HepG2 (cell line): ENCODE results near the gene PTPN2.

Experiments
- MYNN ChIP-seq: sonication (generic); formaldehyde crosslinking; IDR thresholded peaks from 2 replicates; pipeline ENCODE4 v1.4.0; 2020; ENCODE audit warnings: mild to moderate bottlenecking, low read depth, missing genetic modification reagents
- NFIC ChIP-seq: IDR thresholded peaks from 2 replicates; pipeline ENCODE4 v1.6.1; 2012; ENCODE audit warnings: mild to moderate bottlenecking, low read length, inconsistent platforms
- ZNF274 ChIP-seq: sonication (generic); formaldehyde crosslinking; IDR thresholded peaks from 2 replicates; pipeline ENCODE4 v1.5.1; 2020; ENCODE audit warnings: mild to moderate bottlenecking, missing genetic modification reagents
- TF ChIP-seq, protein P1 (sequence below): IDR thresholded peaks from 2 replicates; pipeline ENCODE4 v1.6.1; 2018; ENCODE audit warnings: missing genetic modification reagents

DNA sequence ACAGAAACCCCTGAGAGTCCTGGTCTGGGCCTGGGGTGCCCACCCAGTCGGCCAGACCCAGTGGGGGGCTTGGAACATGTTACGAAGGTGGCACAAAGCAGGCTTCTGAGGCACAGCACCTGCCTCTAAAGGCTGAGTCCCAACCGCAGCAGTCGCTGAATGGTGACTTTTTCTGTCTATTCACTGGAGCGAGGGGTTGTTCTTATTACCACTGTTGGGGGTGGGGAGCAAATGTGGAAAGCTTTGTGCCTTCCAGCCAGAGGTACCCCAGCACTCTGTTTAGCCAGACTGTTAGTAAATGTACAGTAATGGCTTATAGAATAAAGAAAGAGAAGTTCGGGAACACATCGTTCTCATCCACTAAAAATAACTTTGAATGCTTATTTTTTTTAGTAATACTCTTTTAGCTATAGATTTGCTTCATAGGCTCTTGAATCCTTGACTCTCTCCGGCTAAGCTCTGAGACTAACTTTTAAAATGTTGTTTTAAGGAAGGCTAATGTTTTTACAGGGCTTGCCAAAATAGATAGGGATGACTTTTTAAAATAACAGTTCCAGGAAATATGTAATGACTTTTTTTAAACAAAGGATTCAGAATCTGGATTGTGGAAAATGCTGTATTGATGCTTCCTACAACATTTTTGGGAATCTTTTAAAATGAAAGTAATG, 23.4 kb upstream of the PTPN2 start:
- TF ChIP-seq MYNN (CRISPR knock-in tag) (no peak), ZNF274 (CRISPR knock-in tag) (no peak), NFIC (no peak)
- TF ChIP-seq, protein P1, sequence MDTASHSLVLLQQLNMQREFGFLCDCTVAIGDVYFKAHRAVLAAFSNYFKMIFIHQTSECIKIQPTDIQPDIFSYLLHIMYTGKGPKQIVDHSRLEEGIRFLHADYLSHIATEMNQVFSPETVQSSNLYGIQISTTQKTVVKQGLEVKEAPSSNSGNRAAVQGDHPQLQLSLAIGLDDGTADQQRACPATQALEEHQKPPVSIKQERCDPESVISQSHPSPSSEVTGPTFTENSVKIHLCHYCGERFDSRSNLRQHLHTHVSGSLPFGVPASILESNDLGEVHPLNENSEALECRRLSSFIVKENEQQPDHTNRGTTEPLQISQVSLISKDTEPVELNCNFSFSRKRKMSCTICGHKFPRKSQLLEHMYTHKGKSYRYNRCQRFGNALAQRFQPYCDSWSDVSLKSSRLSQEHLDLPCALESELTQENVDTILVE: no peak
